Amniotic stem cell (primary cell): ENCODE results near the gene TUBA4B.

Experiments used
- DNase-seq: peaks from one replicate; lab custom pipeline; 2025; lab: John Stamatoyannopoulos, UW

The TUBA4B gene

GRCh38 chr2:219252900-219253752, at the start of gene TUBA4B:
Gene TUBA4B, plus strand, starts transcription at chr2:219253243. Its CDS starts 165 bp downstream, at chr2:219253408.
- DNase-seq: no peak

- DNase-seq: no peak
Observed at GRCh38 chr2:219204425-219205164, 48.4 kb upstream of the TUBA4B start.

GRCh38 chr2:219205165-219205538, 47.9 kb upstream of the TUBA4B start:
- DNase-seq: no peak

- no peak for DNase-seq
Observed at GRCh38 chr2:219205981-219206327, 47.1 kb upstream of the TUBA4B start.

GRCh38 chr2:219206328-219207133, 46.5 kb upstream of the TUBA4B start, which contains the start of gene ZFAND2B:
Gene ZFAND2B, plus strand, starts transcription at chr2:219206782. Its CDS starts 206 bp downstream, at chr2:219206988.
- peak; percentile 86 for DNase-seq

- DNase-seq: peak; percentile 59
Observed at GRCh38 chr2:219207134-219207883, 45.7 kb upstream of the TUBA4B start.

GRCh38 chr2:219207884-219208740, 44.9 kb upstream of the TUBA4B start:
- DNase-seq: no peak

GRCh38 chr2:219209236-219210195, 43.5 kb upstream of the TUBA4B start:
- no peak for DNase-seq

GRCh38 chr2:219210196-219210885, 42.7 kb upstream of the TUBA4B start:
- no peak for DNase-seq

GRCh38 chr2:219210886-219211362, 42.1 kb upstream of the TUBA4B start:
- DNase-seq: no peak

- DNase-seq: no peak
Observed at GRCh38 chr2:219213026-219213415, 40.0 kb upstream of the TUBA4B start.

GRCh38 chr2:219213486-219214071, 39.5 kb upstream of the TUBA4B start:
- DNase-seq: no peak

GRCh38 chr2:219214141-219214540, 38.9 kb upstream of the TUBA4B start:
- DNase-seq: no peak

- no peak for DNase-seq
Observed at GRCh38 chr2:219214786-219215185, 38.3 kb upstream of the TUBA4B start.

- no peak for DNase-seq
Observed at GRCh38 chr2:219215871-219216534, 37.0 kb upstream of the TUBA4B start.

- no peak for DNase-seq
Observed at GRCh38 chr2:219216535-219216915, 36.5 kb upstream of the TUBA4B start.

- peak; percentile 43 for DNase-seq
Observed at GRCh38 chr2:219218217-219218731, 34.8 kb upstream of the TUBA4B start.
